GM12801 (cell line): Measurements from ENCODE around the gene CGNL1.

Experiments
- CTCF ChIP-seq: IDR thresholded peaks from one replicate; pipeline ENCODE4 v1.5.1; 2011; ENCODE audit warnings: control low read depth; ENCODE audit not compliant: insufficient read length; ENCODE audit errors: extremely low read depth

Gene CGNL1

GRCh38 chr15:57445872-57446271, 69.6 kb downstream of the CGNL1 start:
- no peak for TF ChIP-seq CTCF

- TF ChIP-seq CTCF: no peak
Observed at GRCh38 chr15:57446393-57446792, 70.1 kb downstream of the CGNL1 start.

- no peak for TF ChIP-seq CTCF
Observed at GRCh38 chr15:57451555-57451954, 75.2 kb downstream of the CGNL1 start.

- TF ChIP-seq CTCF: no peak
Observed at GRCh38 chr15:57452090-57452754, 75.9 kb downstream of the CGNL1 start.

- no peak for TF ChIP-seq CTCF
Observed at GRCh38 chr15:57455929-57456328, 79.6 kb downstream of the CGNL1 start.

GRCh38 chr15:57456559-57456958, 80.3 kb downstream of the CGNL1 start:
- TF ChIP-seq CTCF: no peak

GRCh38 chr15:57457726-57458125, 81.4 kb downstream of the CGNL1 start:
- TF ChIP-seq CTCF: no peak
